HepG2 (cell line): Measurements from ENCODE around the gene PLCG1. TPM values are rescaled to one million over a fixed set of nuclear protein-coding genes. Genes with fewer than 3 reads are reported as not detected.

Experiments used
- ELF3 ChIP-seq: IDR thresholded peaks from 2 replicates; pipeline ENCODE4 v1.6.1; 2016; ENCODE audit warnings: missing genetic modification reagents, missing compliant biosample characterization
- SIN3A ChIP-seq: IDR thresholded peaks from 2 replicates; pipeline ENCODE4 v1.6.1; 2011; ENCODE audit warnings: low read depth, mild to moderate bottlenecking, control low read depth, low read length, borderline replicate concordance
- SP4 ChIP-seq: sonication (generic); formaldehyde crosslinking; IDR thresholded peaks from 2 replicates; pipeline ENCODE4 v1.8.1; 2023; ENCODE audit warnings: mild to moderate bottlenecking, missing genetic modification reagents
- ZFP90 ChIP-seq: sonication (generic); formaldehyde crosslinking; IDR thresholded peaks from 2 replicates; pipeline ENCODE4 v1.8.0; 2022; ENCODE audit warnings: missing genetic modification reagents, mild to moderate bottlenecking, inconsistent platforms, borderline replicate concordance
- ZNF451 ChIP-seq: sonication (generic); formaldehyde crosslinking; IDR thresholded peaks from 2 replicates; pipeline ENCODE4 v1.5.0; 2020; ENCODE audit warnings: mild to moderate bottlenecking, missing genetic modification reagents
- ZNF598 ChIP-seq: sonication (generic); formaldehyde crosslinking; IDR thresholded peaks from 2 replicates; pipeline ENCODE4 v1.5.1; 2020; ENCODE audit warnings: mild to moderate bottlenecking, missing genetic modification reagents, borderline replicate concordance
- ZNF672 ChIP-seq: sonication (generic); formaldehyde crosslinking; IDR thresholded peaks from 2 replicates; pipeline ENCODE4 v1.8.1; 2022; ENCODE audit warnings: missing genetic modification reagents
- ZNF674 ChIP-seq: sonication (generic); formaldehyde crosslinking; IDR thresholded peaks from 2 replicates; pipeline ENCODE4 v1.5.0; 2020; ENCODE audit warnings: low read depth, mild to moderate bottlenecking, missing genetic modification reagents
- ZNF776 ChIP-seq: sonication (generic); formaldehyde crosslinking; IDR thresholded peaks from 2 replicates; pipeline ENCODE4 v1.4.0; 2020; ENCODE audit warnings: mild to moderate bottlenecking, missing genetic modification reagents
- polyA plus RNA-seq, 8 experiments: library from polyadenylated mRNA; depleted of rRNA in 3 of 8; stranded (reverse) in 7 of 8; unstranded in 1 of 8; fragments of >200 nt; fragmentation: Illumina TruSeq in 4 of 8; extraction: Trizol in 4 of 8; gene quantifications; 2 replicates each; pipeline versions ENCODE4 v1.2.1 to v1.2.3, GENCODE V29; 2011 to 2016; ENCODE audit warnings: low read depth in 4 of 8, missing spikeins in 1 of 8, mixed read lengths in 1 of 8; ENCODE audit not compliant: insufficient read depth in 1 of 8
- total RNA-seq, 5 experiments: library from RNA; depleted of rRNA; stranded (reverse); fragments of >200 nt; fragmentation: Illumina TruSeq; extraction: Trizol; gene quantifications; 2 replicates each; pipeline ENCODE4 v1.2.3, GENCODE V29; 2016; ENCODE audit warnings: low read depth in 1 of 5
- TF ChIP-seq, protein P1 (sequence below): sonication (generic); formaldehyde crosslinking; IDR thresholded peaks from 2 replicates; pipeline ENCODE4 v1.4.0; 2020; ENCODE audit warnings: missing genetic modification reagents
- TF ChIP-seq, protein P2 (sequence below): IDR thresholded peaks from 2 replicates; pipeline ENCODE4 v1.6.1; 2012; ENCODE audit warnings: inconsistent platforms
- TF ChIP-seq, protein P3 (sequence below): sonication (generic); formaldehyde crosslinking; IDR thresholded peaks from 2 replicates; pipeline ENCODE4 v1.9.0; 2022; ENCODE audit warnings: missing genetic modification reagents, mild to moderate bottlenecking, borderline replicate concordance
- TF ChIP-seq, protein P4 (sequence below): sonication (generic); formaldehyde crosslinking; IDR thresholded peaks from 2 replicates; pipeline ENCODE4 v1.4.0; 2020; ENCODE audit warnings: missing genetic modification reagents

The PLCG1 gene
- total and polyA plus RNA-seq, 2 of the 13 experiments (the other 11 are each of a cell fraction or from before 2014, with no cell fraction given) = 85.3 to 158 TPM

DNA sequence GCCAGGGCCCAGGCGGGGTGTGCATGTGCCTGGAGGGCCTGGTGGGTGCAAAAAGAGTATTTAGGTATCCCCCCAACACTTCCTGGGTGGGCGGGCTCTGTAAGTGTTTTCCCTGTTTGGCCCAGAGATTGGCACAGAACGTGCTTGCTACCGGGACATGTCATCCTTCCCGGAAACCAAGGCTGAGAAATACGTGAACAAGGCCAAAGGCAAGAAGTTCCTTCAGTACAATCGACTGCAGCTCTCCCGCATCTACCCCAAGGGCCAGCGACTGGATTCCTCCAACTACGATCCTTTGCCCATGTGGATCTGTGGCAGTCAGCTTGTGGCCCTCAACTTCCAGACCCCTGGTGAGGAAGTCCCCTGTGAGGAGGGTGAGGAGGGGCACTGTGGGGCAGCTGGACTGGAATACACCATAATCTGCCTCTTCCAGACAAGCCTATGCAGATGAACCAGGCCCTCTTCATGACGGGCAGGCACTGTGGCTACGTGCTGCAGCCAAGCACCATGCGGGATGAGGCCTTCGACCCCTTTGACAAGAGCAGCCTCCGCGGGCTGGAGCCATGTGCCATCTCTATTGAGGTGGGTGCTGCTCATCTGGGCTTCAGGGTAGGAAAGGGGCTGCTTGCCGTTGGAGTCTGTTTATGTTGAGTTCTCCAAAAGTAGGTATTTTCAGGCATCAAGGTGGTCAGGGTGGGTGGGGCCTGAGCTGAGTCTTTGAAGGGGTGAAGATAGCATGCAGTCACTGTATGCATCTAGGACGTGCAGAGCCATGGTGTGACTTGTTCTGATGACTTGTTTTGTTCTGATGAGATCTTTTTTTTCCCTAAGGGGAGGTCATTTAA is 35.2 kb downstream of the PLCG1 start (continued):
- TF ChIP-seq, protein P1, sequence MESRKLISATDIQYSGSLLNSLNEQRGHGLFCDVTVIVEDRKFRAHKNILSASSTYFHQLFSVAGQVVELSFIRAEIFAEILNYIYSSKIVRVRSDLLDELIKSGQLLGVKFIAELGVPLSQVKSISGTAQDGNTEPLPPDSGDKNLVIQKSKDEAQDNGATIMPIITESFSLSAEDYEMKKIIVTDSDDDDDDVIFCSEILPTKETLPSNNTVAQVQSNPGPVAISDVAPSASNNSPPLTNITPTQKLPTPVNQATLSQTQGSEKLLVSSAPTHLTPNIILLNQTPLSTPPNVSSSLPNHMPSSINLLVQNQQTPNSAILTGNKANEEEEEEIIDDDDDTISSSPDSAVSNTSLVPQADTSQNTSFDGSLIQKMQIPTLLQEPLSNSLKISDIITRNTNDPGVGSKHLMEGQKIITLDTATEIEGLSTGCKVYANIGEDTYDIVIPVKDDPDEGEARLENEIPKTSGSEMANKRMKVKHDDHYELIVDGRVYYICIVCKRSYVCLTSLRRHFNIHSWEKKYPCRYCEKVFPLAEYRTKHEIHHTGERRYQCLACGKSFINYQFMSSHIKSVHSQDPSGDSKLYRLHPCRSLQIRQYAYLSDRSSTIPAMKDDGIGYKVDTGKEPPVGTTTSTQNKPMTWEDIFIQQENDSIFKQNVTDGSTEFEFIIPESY (CRISPR knock-in tag) = 0 out of 2 replicates have a peak, but pooled peaks have one; percentile 38
- TF ChIP-seq ZNF674 = no peak
- peak; percentile 15; the same call in 1 of the 2 replicates for TF ChIP-seq SP4 (CRISPR knock-in tag)
- TF ChIP-seq ZNF776 (CRISPR knock-in tag) = no peak
- no peak for TF ChIP-seq ELF3 (CRISPR knock-in tag)
- TF ChIP-seq, protein P2, sequence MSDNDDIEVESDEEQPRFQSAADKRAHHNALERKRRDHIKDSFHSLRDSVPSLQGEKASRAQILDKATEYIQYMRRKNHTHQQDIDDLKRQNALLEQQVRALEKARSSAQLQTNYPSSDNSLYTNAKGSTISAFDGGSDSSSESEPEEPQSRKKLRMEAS = 0 out of 2 replicates have a peak, but pooled peaks have one; percentile 1
- no peak for TF ChIP-seq ZFP90 (CRISPR knock-in tag)
- TF ChIP-seq SIN3A = no peak
- TF ChIP-seq, protein P3, sequence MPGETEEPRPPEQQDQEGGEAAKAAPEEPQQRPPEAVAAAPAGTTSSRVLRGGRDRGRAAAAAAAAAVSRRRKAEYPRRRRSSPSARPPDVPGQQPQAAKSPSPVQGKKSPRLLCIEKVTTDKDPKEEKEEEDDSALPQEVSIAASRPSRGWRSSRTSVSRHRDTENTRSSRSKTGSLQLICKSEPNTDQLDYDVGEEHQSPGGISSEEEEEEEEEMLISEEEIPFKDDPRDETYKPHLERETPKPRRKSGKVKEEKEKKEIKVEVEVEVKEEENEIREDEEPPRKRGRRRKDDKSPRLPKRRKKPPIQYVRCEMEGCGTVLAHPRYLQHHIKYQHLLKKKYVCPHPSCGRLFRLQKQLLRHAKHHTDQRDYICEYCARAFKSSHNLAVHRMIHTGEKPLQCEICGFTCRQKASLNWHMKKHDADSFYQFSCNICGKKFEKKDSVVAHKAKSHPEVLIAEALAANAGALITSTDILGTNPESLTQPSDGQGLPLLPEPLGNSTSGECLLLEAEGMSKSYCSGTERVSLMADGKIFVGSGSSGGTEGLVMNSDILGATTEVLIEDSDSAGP (CRISPR knock-in tag) = 0 out of 2 replicates have a peak, but pooled peaks have one; percentile 12
- 0 out of 2 replicates have a peak, but pooled peaks have one; percentile 59 for TF ChIP-seq ZNF598 (CRISPR knock-in tag)
- TF ChIP-seq, protein P4, sequence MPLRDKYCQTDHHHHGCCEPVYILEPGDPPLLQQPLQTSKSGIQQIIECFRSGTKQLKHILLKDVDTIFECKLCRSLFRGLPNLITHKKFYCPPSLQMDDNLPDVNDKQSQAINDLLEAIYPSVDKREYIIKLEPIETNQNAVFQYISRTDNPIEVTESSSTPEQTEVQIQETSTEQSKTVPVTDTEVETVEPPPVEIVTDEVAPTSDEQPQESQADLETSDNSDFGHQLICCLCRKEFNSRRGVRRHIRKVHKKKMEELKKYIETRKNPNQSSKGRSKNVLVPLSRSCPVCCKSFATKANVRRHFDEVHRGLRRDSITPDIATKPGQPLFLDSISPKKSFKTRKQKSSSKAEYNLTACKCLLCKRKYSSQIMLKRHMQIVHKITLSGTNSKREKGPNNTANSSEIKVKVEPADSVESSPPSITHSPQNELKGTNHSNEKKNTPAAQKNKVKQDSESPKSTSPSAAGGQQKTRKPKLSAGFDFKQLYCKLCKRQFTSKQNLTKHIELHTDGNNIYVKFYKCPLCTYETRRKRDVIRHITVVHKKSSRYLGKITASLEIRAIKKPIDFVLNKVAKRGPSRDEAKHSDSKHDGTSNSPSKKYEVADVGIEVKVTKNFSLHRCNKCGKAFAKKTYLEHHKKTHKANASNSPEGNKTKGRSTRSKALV (CRISPR knock-in tag) = no peak
- TF ChIP-seq ZNF451 (CRISPR knock-in tag) = 0 out of 2 replicates have a peak, but pooled peaks have one; percentile 31
- no peak for TF ChIP-seq ZNF672 (CRISPR knock-in tag)
